ENCODE measurements around the gene LGALS9.

Gene LGALS9

DNA sequence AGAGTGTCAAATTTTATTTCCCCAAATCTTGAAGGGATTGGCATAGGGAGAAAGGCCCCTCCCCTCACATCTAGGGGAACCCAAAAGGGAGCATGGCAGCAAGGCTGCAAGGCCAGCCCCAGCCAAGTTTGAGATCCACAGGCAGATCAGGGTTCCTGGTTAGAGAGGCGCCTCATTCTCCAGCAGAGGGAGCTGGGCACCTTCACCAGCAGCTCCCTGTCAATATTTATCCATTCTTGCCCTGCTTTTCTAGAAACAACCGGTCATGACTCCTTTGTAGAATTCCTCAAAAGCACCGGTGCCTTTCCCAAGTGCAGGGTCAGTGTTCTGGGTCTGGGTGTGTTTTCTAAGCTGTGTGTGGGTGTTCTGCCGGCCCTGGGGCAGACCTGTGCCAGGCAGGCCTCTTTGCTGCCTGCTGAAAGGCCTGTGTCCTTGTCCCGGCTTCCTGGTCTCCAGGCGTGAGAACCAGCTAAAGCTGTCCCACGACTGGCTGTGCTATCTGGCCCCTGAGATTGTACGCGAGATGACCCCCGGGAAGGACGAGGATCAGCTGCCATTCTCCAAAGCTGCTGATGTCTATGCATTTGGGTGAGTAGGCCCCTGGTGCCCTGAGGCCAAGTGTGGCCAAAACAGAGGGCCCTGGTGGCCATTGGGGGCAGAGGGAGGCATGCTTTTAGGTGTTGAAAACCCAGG lies 21.2 kb upstream of the LGALS9 start:
- TF ChIP-seq, protein P1, sequence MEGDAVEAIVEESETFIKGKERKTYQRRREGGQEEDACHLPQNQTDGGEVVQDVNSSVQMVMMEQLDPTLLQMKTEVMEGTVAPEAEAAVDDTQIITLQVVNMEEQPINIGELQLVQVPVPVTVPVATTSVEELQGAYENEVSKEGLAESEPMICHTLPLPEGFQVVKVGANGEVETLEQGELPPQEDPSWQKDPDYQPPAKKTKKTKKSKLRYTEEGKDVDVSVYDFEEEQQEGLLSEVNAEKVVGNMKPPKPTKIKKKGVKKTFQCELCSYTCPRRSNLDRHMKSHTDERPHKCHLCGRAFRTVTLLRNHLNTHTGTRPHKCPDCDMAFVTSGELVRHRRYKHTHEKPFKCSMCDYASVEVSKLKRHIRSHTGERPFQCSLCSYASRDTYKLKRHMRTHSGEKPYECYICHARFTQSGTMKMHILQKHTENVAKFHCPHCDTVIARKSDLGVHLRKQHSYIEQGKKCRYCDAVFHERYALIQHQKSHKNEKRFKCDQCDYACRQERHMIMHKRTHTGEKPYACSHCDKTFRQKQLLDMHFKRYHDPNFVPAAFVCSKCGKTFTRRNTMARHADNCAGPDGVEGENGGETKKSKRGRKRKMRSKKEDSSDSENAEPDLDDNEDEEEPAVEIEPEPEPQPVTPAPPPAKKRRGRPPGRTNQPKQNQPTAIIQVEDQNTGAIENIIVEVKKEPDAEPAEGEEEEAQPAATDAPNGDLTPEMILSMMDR (conservative IDR thresholded peaks at IDR 0.05; ENCODE audit: low read length) = peak; percentile 61
- DNase-seq (ENCODE audit: low read depth) = peak; percentile 36
- no peak overlapping the region for H3K4me3 ChIP-seq (ENCODE audit: low read length)

DNA sequence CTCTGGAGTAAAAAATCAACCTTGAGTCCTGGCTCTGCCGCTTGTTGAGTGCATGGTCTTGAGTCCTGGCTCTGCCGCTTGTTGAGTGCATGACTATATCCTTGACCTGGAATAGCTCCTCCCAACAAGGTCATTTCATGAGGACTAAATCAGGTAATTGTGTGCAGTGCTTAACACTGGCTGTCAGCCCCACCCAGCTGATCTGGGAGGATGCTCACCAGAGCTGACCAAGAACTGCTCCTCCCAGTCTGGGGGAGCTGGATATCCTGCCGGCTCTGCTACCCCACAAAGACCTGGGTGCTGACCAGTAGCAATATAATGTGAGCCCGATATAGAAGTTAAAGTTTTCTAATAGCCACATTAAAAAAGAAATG lies 20.7 kb upstream of the LGALS9 start:
- DNase-seq (ENCODE audit: low read depth) = no peak
- no peak overlapping the region for H3K4me3 ChIP-seq (ENCODE audit: low read length)
- TF ChIP-seq, protein P1 (conservative IDR thresholded peaks at IDR 0.05; ENCODE audit: low read length) = no peak

DNA sequence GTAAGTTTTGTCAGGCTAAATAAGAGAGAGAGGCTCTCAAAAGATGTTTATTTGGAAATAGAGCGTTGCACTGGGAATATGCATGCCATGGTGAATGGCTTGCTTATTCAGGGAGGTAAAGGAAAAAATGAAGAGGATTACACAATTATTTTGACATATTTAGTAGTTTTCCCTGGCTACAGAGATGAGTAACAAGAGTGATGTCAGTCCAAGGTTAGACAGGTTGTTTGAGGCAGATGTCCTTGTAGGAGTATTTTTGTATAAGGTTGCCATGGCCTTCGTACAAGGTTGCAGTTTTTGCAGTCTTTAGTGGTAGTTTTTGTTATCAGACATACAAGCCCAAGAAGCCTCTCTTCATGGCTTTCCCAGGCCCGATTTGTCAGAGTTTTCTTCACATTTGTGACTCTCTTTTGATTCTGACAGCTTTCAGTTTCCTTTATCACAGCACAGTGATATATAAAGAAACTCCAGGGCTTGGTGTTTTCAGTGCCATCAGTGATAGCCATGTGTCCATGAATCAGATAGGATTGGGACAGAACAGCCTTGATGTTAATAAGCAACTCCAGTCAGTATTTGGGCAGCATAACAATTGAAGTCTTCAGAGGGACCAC lies 18.7 kb upstream of the LGALS9 start:
- no peak overlapping the region for H3K4me3 ChIP-seq (ENCODE audit: low read length)
- TF ChIP-seq, protein P1 (conservative IDR thresholded peaks at IDR 0.05; ENCODE audit: low read length) = no peak
- peak; percentile 10 for DNase-seq (ENCODE audit: low read depth)

DNA sequence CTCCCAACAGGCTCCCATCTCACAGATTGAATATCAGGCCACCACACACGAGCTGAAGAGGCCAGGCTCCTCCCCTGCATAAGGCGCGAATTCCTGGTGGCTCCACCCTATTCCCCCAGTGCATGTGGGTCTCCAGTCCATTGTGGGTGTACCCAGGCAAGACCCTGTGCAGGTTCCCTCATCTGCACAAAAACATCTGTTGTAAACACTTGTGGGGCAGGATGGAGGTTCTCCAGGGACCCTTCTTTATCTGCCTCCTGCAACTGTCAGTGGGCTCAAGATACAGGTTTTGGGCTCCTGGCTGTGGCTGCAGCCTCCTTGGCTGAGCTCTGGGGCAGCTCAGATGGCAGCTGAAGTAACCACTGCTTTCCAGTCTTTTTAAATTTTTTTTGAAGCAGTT lies 17.6 kb upstream of the LGALS9 start:
- TF ChIP-seq, protein P1 (conservative IDR thresholded peaks at IDR 0.05; ENCODE audit: low read length) = no peak
- no peak overlapping the region for H3K4me3 ChIP-seq (ENCODE audit: low read length)
- no peak for DNase-seq (ENCODE audit: low read depth)

DNA sequence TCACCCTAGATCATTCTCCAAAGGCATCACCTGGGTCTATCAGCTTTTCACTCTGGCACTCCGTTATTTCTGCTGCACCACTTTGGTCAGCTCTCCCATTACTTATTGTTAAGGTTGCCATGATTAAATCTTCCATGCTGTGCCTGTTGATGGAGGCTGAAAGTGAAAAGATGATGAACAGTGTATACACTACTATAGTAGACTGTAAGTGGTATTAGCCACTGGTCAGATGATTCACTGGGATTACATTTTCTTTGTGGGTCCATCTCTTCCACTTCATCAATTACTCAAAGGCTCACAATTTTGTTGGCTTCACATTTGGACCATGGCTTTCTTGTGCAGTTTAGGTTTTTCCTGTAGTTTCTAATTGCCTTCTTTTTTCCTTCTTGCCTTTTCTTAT lies 15.9 kb upstream of the LGALS9 start:
- TF ChIP-seq, protein P1 (conservative IDR thresholded peaks at IDR 0.05; ENCODE audit: low read length) = no peak
- no peak for DNase-seq (ENCODE audit: low read depth)
- no peak overlapping the region for H3K4me3 ChIP-seq (ENCODE audit: low read length)

DNA sequence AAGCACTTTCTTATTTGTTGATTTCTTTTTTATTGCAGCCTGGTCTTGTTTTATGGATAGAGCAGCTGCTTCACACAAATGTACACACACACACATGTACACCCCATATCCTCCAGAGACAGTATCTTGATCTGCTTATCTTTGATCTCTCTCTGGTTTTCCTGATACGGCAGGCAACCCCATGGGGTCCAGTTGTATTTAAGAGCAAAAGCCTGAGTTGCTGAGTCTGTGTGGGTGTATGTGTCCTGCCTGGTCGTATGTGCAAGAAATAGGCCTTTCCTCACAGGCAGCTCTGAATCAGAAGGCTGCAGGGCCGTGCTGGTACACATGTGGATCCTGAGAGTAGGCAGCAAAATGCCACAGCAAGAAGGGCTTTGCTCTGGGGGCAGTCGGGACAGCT lies 14.6 kb upstream of the LGALS9 start:
- TF ChIP-seq, protein P1 (conservative IDR thresholded peaks at IDR 0.05; ENCODE audit: low read length) = no peak
- no peak overlapping the region for H3K4me3 ChIP-seq (ENCODE audit: low read length)
- no peak for DNase-seq (ENCODE audit: low read depth)

DNA sequence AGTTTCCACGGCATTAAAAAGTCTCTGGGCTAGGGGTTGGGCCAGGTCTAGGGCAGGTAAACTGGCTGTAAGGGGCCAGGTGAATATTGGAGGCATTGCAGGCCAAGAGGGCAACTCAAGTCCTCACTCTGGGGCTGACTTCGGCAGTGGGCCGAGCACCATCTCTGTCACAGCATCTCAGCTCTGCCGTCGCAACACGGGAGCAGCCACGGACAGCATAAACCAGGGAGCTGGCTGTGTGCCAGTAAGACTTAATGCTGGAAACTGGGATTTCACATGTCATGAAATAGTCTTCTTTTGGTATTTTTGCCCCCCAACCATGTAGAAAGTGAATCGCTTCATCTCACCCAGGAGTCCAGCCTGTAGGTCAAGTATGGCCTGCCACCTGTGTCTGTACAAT lies 12.6 kb upstream of the LGALS9 start:
- DNase-seq (ENCODE audit: low read depth) = no peak
- H3K4me3 ChIP-seq (ENCODE audit: low read length) = no peak overlapping the region
- TF ChIP-seq, protein P1 (conservative IDR thresholded peaks at IDR 0.05; ENCODE audit: low read length) = no peak

All from AG10803 (cell line).